ENCODE measurements around the gene ETNK1.

The ETNK1 gene

GRCh38 chr12:22683131-22683530, 58.2 kb downstream of the ETNK1 start:
- peaks cover 41% of the 10 kb centered on the region for H3K36me3 ChIP-seq (ENCODE audit: insufficient read depth, low read length)
- no peak overlapping the region for H2AFZ ChIP-seq (ENCODE audit: low read depth, low read length)
- H3K9me3 ChIP-seq (ENCODE audit: insufficient read depth, low read length, severe bottlenecking): no peaks in the 10 kb centered on the region
- H3K9ac ChIP-seq (ENCODE audit: low read depth, low read length): no peak overlapping the region
- DNase-seq: no peak
- no peak overlapping the region for H3K4me2 ChIP-seq (ENCODE audit: insufficient read depth, low read length)
- no peak overlapping the region for H3K4me3 ChIP-seq (ENCODE audit: low read depth in 1 of 2, low read length in 2 of 2)
- ATAC-seq (ENCODE audit: insufficient read depth, low read depth): no peak
- no peaks in the 10 kb centered on the region for H3K4me1 ChIP-seq (ENCODE audit: insufficient read depth, low read length)
- H4K20me1 ChIP-seq (ENCODE audit: insufficient read depth, low read length): no peaks in the 10 kb centered on the region
- TF ChIP-seq EZH2 (IDR thresholded peaks at IDR 0.05; ENCODE audit: borderline replicate concordance, low read depth, low read length, severe bottlenecking): no peak
- H3K27me3 ChIP-seq (ENCODE audit: insufficient read depth, low read length, poor library complexity): no peaks in the 10 kb centered on the region
- no peaks in the 10 kb centered on the region for H3K79me2 ChIP-seq (ENCODE audit: insufficient read depth, low read length)
- no peak overlapping the region for H3K27ac ChIP-seq (ENCODE audit: low read length)

DNA sequence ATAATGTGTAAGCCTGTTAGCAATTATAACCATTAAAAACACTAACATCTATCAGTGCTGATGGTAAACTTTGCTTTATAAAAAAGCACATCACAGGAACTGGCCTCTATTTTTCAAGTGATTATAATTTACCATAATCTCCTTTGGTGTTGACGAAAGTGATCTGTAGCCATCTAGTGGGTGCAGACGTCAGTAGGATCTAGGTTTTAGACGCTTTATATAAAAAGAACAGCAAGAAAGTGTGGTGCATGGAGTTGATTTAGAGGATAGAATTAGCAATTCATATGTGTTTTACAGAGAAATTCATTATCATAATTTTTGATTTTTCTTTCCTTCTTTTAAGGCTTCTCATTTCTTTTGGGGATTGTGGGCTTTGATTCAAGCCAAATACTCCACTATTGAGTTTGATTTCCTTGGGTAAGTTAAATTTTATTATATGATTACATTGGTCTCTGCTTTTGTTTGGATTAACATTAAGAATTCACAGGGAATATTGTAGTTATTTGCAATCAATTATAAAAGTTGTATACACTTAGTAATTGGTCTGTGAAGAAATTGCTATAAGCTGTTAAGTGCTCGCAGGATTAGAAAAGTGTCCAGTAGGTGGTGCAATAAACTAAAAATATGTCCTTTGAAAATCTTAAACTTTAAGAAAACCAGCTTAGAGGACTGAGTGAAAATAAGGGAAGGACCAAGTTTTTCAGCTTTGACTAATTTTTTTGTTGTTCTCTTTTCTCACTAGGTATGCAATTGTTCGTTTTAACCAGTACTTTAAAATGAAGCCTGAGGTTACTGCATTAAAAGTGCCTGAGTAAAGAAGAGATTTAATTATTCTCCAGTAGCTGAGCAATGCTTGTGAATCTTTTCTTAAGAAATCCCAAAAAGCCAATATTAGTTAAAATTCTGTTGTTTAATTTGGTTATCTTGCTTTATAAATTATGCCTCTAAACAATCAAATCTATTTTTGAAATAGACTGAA, 59.5 kb downstream of the ETNK1 start:
- H4K20me1 ChIP-seq (ENCODE audit: insufficient read depth, low read length): no peaks in the 10 kb centered on the region
- H3K4me2 ChIP-seq (ENCODE audit: insufficient read depth, low read length): no peak overlapping the region
- DNase-seq (no peak), ATAC-seq (ENCODE audit: insufficient read depth, low read depth) (peak; percentile 78)
- no peaks in the 10 kb centered on the region for H3K9me3 ChIP-seq (ENCODE audit: insufficient read depth, low read length, severe bottlenecking)
- no peak overlapping the region for H3K27ac ChIP-seq (ENCODE audit: low read length)
- H3K4me3 ChIP-seq (ENCODE audit: low read depth in 1 of 2, low read length in 2 of 2): no peak overlapping the region
- no peaks in the 10 kb centered on the region for H3K27me3 ChIP-seq (ENCODE audit: insufficient read depth, low read length, poor library complexity)
- no peak overlapping the region for H3K9ac ChIP-seq (ENCODE audit: low read depth, low read length)
- H3K36me3 ChIP-seq (ENCODE audit: insufficient read depth, low read length): peaks cover 28% of the 10 kb centered on the region
- H3K4me1 ChIP-seq (ENCODE audit: insufficient read depth, low read length): no peaks in the 10 kb centered on the region
- TF ChIP-seq, protein P1, sequence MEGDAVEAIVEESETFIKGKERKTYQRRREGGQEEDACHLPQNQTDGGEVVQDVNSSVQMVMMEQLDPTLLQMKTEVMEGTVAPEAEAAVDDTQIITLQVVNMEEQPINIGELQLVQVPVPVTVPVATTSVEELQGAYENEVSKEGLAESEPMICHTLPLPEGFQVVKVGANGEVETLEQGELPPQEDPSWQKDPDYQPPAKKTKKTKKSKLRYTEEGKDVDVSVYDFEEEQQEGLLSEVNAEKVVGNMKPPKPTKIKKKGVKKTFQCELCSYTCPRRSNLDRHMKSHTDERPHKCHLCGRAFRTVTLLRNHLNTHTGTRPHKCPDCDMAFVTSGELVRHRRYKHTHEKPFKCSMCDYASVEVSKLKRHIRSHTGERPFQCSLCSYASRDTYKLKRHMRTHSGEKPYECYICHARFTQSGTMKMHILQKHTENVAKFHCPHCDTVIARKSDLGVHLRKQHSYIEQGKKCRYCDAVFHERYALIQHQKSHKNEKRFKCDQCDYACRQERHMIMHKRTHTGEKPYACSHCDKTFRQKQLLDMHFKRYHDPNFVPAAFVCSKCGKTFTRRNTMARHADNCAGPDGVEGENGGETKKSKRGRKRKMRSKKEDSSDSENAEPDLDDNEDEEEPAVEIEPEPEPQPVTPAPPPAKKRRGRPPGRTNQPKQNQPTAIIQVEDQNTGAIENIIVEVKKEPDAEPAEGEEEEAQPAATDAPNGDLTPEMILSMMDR (IDR thresholded peaks at IDR 0.05; ENCODE audit: borderline replicate concordance, extremely low read depth, low read length, poor library complexity, severe bottlenecking): peak; percentile 74
- TF ChIP-seq EZH2 (IDR thresholded peaks at IDR 0.05; ENCODE audit: borderline replicate concordance, low read depth, low read length, severe bottlenecking): no peak
- H2AFZ ChIP-seq (ENCODE audit: low read depth, low read length): no peak overlapping the region
- H3K79me2 ChIP-seq (ENCODE audit: insufficient read depth, low read length): no peaks in the 10 kb centered on the region

DNA sequence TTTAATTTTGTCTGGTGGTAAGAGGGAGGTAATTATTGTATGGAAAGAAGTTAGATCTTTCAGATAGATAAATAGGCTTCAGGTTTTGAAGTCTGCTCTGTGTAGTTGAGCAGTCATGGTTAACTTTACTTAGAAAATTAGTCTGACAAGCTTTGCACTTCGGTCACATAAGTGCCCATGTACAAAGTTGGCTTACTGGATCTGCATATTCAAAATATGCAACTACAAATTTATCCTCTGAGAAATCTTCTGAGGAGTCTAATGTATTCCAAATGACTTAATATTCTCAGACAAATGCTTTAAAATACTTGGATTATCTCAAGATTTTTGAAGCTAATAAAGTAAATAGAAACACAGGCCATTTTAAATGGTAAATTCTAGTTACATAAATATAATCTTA, 61.2 kb downstream of the ETNK1 start:
- H3K4me2 ChIP-seq (ENCODE audit: insufficient read depth, low read length): no peak overlapping the region

More for the DNA sequence above, 61.2 kb downstream of the ETNK1 start:
- peaks cover 24% of the 10 kb centered on the region; the same call in 1 of the 2 replicates for H3K36me3 ChIP-seq (ENCODE audit: insufficient read depth, low read length)
- ATAC-seq (ENCODE audit: insufficient read depth, low read depth) (no peak), DNase-seq (no peak)
- no peak overlapping the region for H2AFZ ChIP-seq (ENCODE audit: low read depth, low read length)
- no peaks in the 10 kb centered on the region for H3K79me2 ChIP-seq (ENCODE audit: insufficient read depth, low read length)
- no peaks in the 10 kb centered on the region for H3K9me3 ChIP-seq (ENCODE audit: insufficient read depth, low read length, severe bottlenecking)
- no peaks in the 10 kb centered on the region for H4K20me1 ChIP-seq (ENCODE audit: insufficient read depth, low read length)
- H3K4me1 ChIP-seq (ENCODE audit: insufficient read depth, low read length): no peaks in the 10 kb centered on the region
- H3K27me3 ChIP-seq (ENCODE audit: insufficient read depth, low read length, poor library complexity): no peaks in the 10 kb centered on the region
- no peak overlapping the region for H3K27ac ChIP-seq (ENCODE audit: low read length)
- H3K9ac ChIP-seq (ENCODE audit: low read depth, low read length): no peak overlapping the region
- TF ChIP-seq, protein P1 (IDR thresholded peaks at IDR 0.05; ENCODE audit: borderline replicate concordance, extremely low read depth, low read length, poor library complexity, severe bottlenecking): no peak
- TF ChIP-seq EZH2 (IDR thresholded peaks at IDR 0.05; ENCODE audit: borderline replicate concordance, low read depth, low read length, severe bottlenecking): no peak
- H3K4me3 ChIP-seq (ENCODE audit: low read depth in 1 of 2, low read length in 2 of 2): no peak overlapping the region

All from DND-41 (cell line).